GM12864 (cell line): ENCODE measurements around the gene EXOC2.

Experiments
- DNase-seq: peaks from one replicate; pipeline ENCODE4 v3.0.0-alpha.2; 2011; ENCODE audit warnings: low read depth
- H3K4me3 ChIP-seq: 2 replicates; pipeline ENCODE4 v1.5.1; 2011; ENCODE audit warnings: mild to moderate bottlenecking, low read depth, low read length, control low read depth
- CTCF ChIP-seq: IDR thresholded peaks from 2 replicates; pipeline ENCODE4 v1.5.1; 2011; ENCODE audit warnings: low read depth, mild to moderate bottlenecking, moderate library complexity, low read length, control low read depth, inconsistent platforms; ENCODE audit errors: missing control alignments

The EXOC2 gene

GRCh38 chr6:628766-629165, 64.2 kb downstream of the EXOC2 start:
- no peak for TF ChIP-seq CTCF
- DNase-seq = no peak

GRCh38 chr6:626236-626635, 66.7 kb downstream of the EXOC2 start:
- no peak for DNase-seq

More at GRCh38 chr6:628766-629165, 64.2 kb downstream of the EXOC2 start:
- H3K4me3 ChIP-seq = no peak overlapping the region

GRCh38 chr6:624979-625378, 68.0 kb downstream of the EXOC2 start:
- DNase-seq = peak; percentile 66
- TF ChIP-seq CTCF = no peak
- no peak overlapping the region; the same call in 1 of the 2 replicates for H3K4me3 ChIP-seq

More at GRCh38 chr6:626236-626635, 66.7 kb downstream of the EXOC2 start:
- no peak for TF ChIP-seq CTCF
- H3K4me3 ChIP-seq = no peak overlapping the region

- H3K4me3 ChIP-seq = no peak overlapping the region
- no peak for TF ChIP-seq CTCF
- DNase-seq = no peak
Measured at GRCh38 chr6:622462-622861, 70.5 kb downstream of the EXOC2 start.

GRCh38 chr6:621931-622330, 71.0 kb downstream of the EXOC2 start:
- DNase-seq = no peak
- no peak overlapping the region for H3K4me3 ChIP-seq
- TF ChIP-seq CTCF = no peak

DNA sequence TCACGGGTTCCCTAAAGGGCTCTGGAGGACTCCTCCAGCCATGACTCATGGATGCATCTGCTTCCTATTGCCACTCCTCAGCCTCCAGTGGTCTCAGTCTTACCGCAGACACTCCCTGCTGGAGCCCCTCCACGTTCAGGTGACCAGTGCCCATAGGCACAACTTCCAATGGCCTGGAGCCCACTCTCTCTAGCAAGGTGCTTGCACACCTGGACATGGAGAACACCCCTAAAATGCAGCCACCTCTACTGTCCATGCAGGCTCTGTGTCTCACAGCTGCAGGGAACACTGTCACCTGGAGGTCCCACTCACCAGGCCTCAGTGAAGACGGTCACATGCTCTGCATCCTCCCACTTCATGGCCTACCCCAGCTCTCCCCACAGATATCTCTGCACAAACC, 72.0 kb downstream of the EXOC2 start:
- DNase-seq = no peak
- no peak overlapping the region for H3K4me3 ChIP-seq
- TF ChIP-seq CTCF = no peak

GRCh38 chr6:620166-620565, 72.8 kb downstream of the EXOC2 start:
- DNase-seq = no peak
- TF ChIP-seq CTCF = no peak
- H3K4me3 ChIP-seq = no peak overlapping the region
